ENCODE results near the gene ATP11C.

DNA sequence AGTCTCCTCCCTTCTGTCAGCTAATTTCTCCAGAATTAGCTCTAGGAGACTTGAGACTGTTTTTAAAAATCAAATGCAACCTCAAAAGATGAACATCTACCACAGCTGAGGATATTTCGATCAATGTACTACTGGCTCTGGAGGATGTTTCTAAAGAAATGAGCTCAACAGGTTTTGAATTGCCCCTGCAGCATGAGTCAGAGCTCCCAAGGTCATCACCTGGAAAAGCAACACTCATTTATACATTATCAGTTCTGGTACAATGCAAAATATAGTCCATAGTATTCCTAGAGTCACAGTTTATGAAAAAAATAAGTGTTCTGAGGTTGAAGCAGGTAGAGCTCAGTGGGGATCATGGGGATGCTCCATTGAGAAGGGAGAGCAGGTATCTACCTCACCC is 174.0 kb downstream of the ATP11C start:
- TF ChIP-seq, protein P1, sequence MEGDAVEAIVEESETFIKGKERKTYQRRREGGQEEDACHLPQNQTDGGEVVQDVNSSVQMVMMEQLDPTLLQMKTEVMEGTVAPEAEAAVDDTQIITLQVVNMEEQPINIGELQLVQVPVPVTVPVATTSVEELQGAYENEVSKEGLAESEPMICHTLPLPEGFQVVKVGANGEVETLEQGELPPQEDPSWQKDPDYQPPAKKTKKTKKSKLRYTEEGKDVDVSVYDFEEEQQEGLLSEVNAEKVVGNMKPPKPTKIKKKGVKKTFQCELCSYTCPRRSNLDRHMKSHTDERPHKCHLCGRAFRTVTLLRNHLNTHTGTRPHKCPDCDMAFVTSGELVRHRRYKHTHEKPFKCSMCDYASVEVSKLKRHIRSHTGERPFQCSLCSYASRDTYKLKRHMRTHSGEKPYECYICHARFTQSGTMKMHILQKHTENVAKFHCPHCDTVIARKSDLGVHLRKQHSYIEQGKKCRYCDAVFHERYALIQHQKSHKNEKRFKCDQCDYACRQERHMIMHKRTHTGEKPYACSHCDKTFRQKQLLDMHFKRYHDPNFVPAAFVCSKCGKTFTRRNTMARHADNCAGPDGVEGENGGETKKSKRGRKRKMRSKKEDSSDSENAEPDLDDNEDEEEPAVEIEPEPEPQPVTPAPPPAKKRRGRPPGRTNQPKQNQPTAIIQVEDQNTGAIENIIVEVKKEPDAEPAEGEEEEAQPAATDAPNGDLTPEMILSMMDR (optimal IDR thresholded peaks at IDR 0.05 in 1 of 3, IDR thresholded peaks at IDR 0.05 in 1 of 3, conservative IDR thresholded peaks at IDR 0.05 in 1 of 3; ENCODE audit: extremely low read depth in 1 of 3, insufficient read depth in 2 of 3, low read length in 3 of 3): no peak
- TF ChIP-seq EZH2 (IDR thresholded peaks at IDR 0.05; ENCODE audit: low read length): no peak

Data from keratinocyte (primary cell).